Prostate gland (tissue), 2 donors: ENCODE data around the gene TPBGL.

Experiments used
- POLR2A ChIP-seq: fragments of 450-650 bp; IDR thresholded peaks from one replicate; pipeline ENCODE4 v1.6.1; 2016; ENCODE audit warnings: antibody characterized with exemption, mild to moderate bottlenecking
- POLR2AphosphoS5 ChIP-seq: sonication (generic); formaldehyde crosslinking; IDR thresholded peaks from one replicate; pipeline ENCODE4 v1.6.1; 2017; ENCODE audit warnings: antibody characterized with exemption
- TF ChIP-seq, protein P1 (sequence below), 4 experiments: fragments of 200-600 bp in 2 of 4; fragments of 450-650 bp in 2 of 4; sonication (generic) in 2 of 4; IDR thresholded peaks; 1 replicate in 3 of 4; 2 replicates in 1 of 4; pipeline ENCODE4 v1.5.1; 2016 to 2019; ENCODE audit warnings: antibody characterized with exemption in 4 of 4, mild to moderate bottlenecking in 2 of 4, moderate library complexity in 2 of 4

DNA sequence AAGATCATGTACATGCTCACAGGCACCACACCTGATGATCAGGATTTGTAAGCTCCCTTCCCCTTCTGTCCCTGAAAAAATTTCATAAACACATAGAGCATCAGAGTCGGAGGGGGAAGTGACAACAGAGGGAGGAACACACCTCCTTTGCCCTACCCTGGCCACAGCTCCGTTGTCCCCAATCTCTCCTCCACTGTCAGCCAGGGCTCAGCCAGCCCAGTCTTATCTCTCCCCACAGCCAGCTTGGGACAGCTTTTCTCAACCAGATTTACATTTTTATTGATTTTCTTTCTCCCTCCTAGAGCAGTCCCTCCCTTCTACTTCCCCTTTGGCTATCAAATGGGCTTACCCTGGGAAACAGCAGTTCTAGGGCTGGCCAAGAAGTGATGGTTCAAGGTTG is 32.1 kb upstream of the TPBGL start:
- TF ChIP-seq, protein P1, sequence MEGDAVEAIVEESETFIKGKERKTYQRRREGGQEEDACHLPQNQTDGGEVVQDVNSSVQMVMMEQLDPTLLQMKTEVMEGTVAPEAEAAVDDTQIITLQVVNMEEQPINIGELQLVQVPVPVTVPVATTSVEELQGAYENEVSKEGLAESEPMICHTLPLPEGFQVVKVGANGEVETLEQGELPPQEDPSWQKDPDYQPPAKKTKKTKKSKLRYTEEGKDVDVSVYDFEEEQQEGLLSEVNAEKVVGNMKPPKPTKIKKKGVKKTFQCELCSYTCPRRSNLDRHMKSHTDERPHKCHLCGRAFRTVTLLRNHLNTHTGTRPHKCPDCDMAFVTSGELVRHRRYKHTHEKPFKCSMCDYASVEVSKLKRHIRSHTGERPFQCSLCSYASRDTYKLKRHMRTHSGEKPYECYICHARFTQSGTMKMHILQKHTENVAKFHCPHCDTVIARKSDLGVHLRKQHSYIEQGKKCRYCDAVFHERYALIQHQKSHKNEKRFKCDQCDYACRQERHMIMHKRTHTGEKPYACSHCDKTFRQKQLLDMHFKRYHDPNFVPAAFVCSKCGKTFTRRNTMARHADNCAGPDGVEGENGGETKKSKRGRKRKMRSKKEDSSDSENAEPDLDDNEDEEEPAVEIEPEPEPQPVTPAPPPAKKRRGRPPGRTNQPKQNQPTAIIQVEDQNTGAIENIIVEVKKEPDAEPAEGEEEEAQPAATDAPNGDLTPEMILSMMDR (IDR thresholded peaks at IDR 0.05), result no peak
- TF ChIP-seq POLR2AphosphoS5 (no peak), POLR2A (no peak)
